IMR-90 (cell line): Measurements from ENCODE around the gene CASP3. TPM values are rescaled to one million over a fixed set of nuclear protein-coding genes. Genes with fewer than 3 reads are reported as not detected.

Source experiments
- ATAC-seq: fragments of 200-7000 bp; cut with Tn5 transposase; 2 replicates; pipeline ENCODE4 v1.9.1; 2020; ENCODE audit warnings: low read depth, mild to moderate bottlenecking, moderate library complexity
- BruUV-seq: library from RNA; stranded (reverse); fragments of 400-500 nt; replicated peaks from 2 replicates; lab custom pipeline; 2021; lab: Mats Ljungman, UMichigan
- CTCF ChIA-PET: fragments of 300-600 bp; formaldehyde crosslinking; extraction: SDS; loops from one replicate; lab custom pipeline; 2021; ENCODE audit warnings: antibody characterized with exemption; lab: Yijun Ruan, JAX
- POLR2A ChIA-PET: fragments of 300-600 bp; sonication (Branson Sonifier 250); formaldehyde crosslinking; loops from one replicate; lab custom pipeline; 2022; ENCODE audit warnings: antibody characterized with exemption; ENCODE audit not compliant: unreplicated experiment; lab: Charles Lee
- DNase-seq: peaks from one replicate; pipeline ENCODE4 v3.0.0; 2013
- H2AFZ ChIP-seq: replicated peaks from 2 replicates; pipeline ENCODE3; 2013; ENCODE audit warnings: low read length, mild to moderate bottlenecking; ENCODE audit not compliant: poor library complexity
- H2AK5ac ChIP-seq: 2 replicates; pipeline ENCODE4 v1.6.1; 2013; ENCODE audit warnings: low read depth, low read length, inconsistent platforms
- H2AK9ac ChIP-seq: replicated peaks from 2 replicates; pipeline ENCODE3; 2013; ENCODE audit warnings: mild to moderate bottlenecking, low read depth, low read length, moderate library complexity; ENCODE audit not compliant: poor library complexity
- H2BK120ac ChIP-seq: 2 replicates; pipeline ENCODE4 v1.6.1; 2013; ENCODE audit warnings: low read depth, low read length, inconsistent platforms
- H2BK15ac ChIP-seq: 3 replicates; pipeline ENCODE4 v1.6.1; 2013; ENCODE audit warnings: low read depth, low read length, inconsistent platforms
- H2BK20ac ChIP-seq: 2 replicates; pipeline ENCODE4 v1.6.1; 2013; ENCODE audit warnings: low read depth, mild to moderate bottlenecking, inconsistent platforms, low read length, moderate library complexity
- H2BK5ac ChIP-seq: 2 replicates; pipeline ENCODE4 v1.6.1; 2013; ENCODE audit warnings: mild to moderate bottlenecking, low read depth, low read length, inconsistent platforms; ENCODE audit not compliant: poor library complexity, severe bottlenecking
- H3K14ac ChIP-seq: replicated peaks from 2 replicates; pipeline ENCODE4 v1.6.1; 2013; ENCODE audit warnings: low read depth, low read length, inconsistent platforms
- H3K18ac ChIP-seq: 2 replicates; pipeline ENCODE4 v1.6.1; 2013; ENCODE audit warnings: low read depth, low read length, control low read depth
- H3K23ac ChIP-seq: 2 replicates; pipeline ENCODE4 v1.6.1; 2013; ENCODE audit warnings: low read depth, low read length, inconsistent platforms
- H3K27ac ChIP-seq: 2 replicates; pipeline ENCODE4 v1.5.1; 2013; ENCODE audit warnings: mild to moderate bottlenecking, control low read depth, low read length; ENCODE audit not compliant: insufficient read depth
- H3K27me3 ChIP-seq: 2 replicates; pipeline ENCODE4 v1.6.1; 2013; ENCODE audit warnings: low read length; ENCODE audit not compliant: control insufficient read depth, insufficient read depth
- H3K36me3 ChIP-seq: 2 replicates; pipeline ENCODE4 v1.6.1; 2013; ENCODE audit warnings: low read length, mixed read lengths; ENCODE audit not compliant: control insufficient read depth, insufficient read depth
- H3K4ac ChIP-seq: 2 replicates; pipeline ENCODE4 v1.6.1; 2013; ENCODE audit warnings: low read depth, low read length, inconsistent platforms
- H3K4me1 ChIP-seq: 2 replicates; pipeline ENCODE4 v1.6.1; 2013; ENCODE audit warnings: low read length, mixed read lengths; ENCODE audit not compliant: control insufficient read depth, insufficient read depth
- H3K4me2 ChIP-seq: 2 replicates; pipeline ENCODE4 v1.6.1; 2013; ENCODE audit warnings: low read depth, mild to moderate bottlenecking, control low read depth, low read length, moderate library complexity
- H3K4me3 ChIP-seq: 2 replicates; pipeline ENCODE4 v1.5.1; 2013; ENCODE audit warnings: low read depth, mild to moderate bottlenecking, control low read depth, low read length, moderate library complexity; ENCODE audit not compliant: insufficient read depth
- H3K56ac ChIP-seq: 2 replicates; pipeline ENCODE4 v1.6.1; 2013; ENCODE audit warnings: low read length, inconsistent platforms; ENCODE audit not compliant: insufficient read depth; ENCODE audit errors: extremely low read depth
- H3K79me1 ChIP-seq, 2 experiments: 2 replicates each; pipeline ENCODE4 v1.6.1; 2013; ENCODE audit warnings: low read length in 2 of 2, inconsistent platforms in 1 of 2, low read depth in 1 of 2
- H3K9ac ChIP-seq: 2 replicates; pipeline ENCODE4 v1.6.1; 2013; ENCODE audit warnings: low read depth, low read length, control low read depth
- H3K9me1 ChIP-seq: 2 replicates; pipeline ENCODE4 v1.6.1; 2013; ENCODE audit warnings: low read length, inconsistent platforms; ENCODE audit not compliant: insufficient read depth
- H3K9me3 ChIP-seq: 2 replicates; pipeline ENCODE4 v1.6.1; 2013; ENCODE audit warnings: low read length; ENCODE audit not compliant: control insufficient read depth, insufficient read depth
- H4K20me1 ChIP-seq: 2 replicates; pipeline ENCODE4 v1.6.1; 2013; ENCODE audit warnings: low read length, inconsistent platforms; ENCODE audit not compliant: insufficient read depth
- H4K5ac ChIP-seq: 2 replicates; pipeline ENCODE4 v1.6.1; 2013; ENCODE audit warnings: mild to moderate bottlenecking, low read depth, low read length, control low read depth
- H4K8ac ChIP-seq, 2 experiments: 2 replicates each; pipeline ENCODE4 v1.6.1; 2013; ENCODE audit warnings: low read depth in 2 of 2, low read length in 2 of 2, control low read depth in 1 of 2, inconsistent platforms in 1 of 2
- H4K91ac ChIP-seq: 2 replicates; pipeline ENCODE4 v1.6.1; 2013; ENCODE audit warnings: low read depth, low read length, inconsistent platforms; ENCODE audit not compliant: insufficient read depth
- BHLHE40 ChIP-seq: fragments of 150-350 bp; IDR thresholded peaks from 2 replicates; pipeline ENCODE4 v1.6.1; 2016; ENCODE audit warnings: mild to moderate bottlenecking, low read depth, low read length
- CEBPB ChIP-seq: IDR thresholded peaks from 2 replicates; pipeline ENCODE4 v1.6.1; 2012; ENCODE audit warnings: low read depth, low read length, improper control_type of control experiment
- CHD1 ChIP-seq: IDR thresholded peaks from 2 replicates; pipeline ENCODE4 v1.6.1; 2012; ENCODE audit warnings: low read depth, low read length, improper control_type of control experiment
- CTCF ChIP-seq: conservative IDR thresholded peaks from 2 replicates; pipeline ENCODE4 v1.5.1; 2012; ENCODE audit warnings: mild to moderate bottlenecking, low read depth, low read length, improper control_type of control experiment
- FOS ChIP-seq: fragments of 150-350 bp; IDR thresholded peaks from 2 replicates; pipeline ENCODE4 v1.6.1; 2016; ENCODE audit warnings: low read depth, low read length
- MAFK ChIP-seq: IDR thresholded peaks from 2 replicates; pipeline ENCODE4 v1.6.1; 2012; ENCODE audit warnings: low read depth, low read length, improper control_type of control experiment
- MAZ ChIP-seq: IDR thresholded peaks from 2 replicates; pipeline ENCODE4 v1.6.1; 2012; ENCODE audit warnings: low read depth, mild to moderate bottlenecking, low read length, improper control_type of control experiment, moderate library complexity, borderline replicate concordance
- MXI1 ChIP-seq: IDR thresholded peaks from 2 replicates; pipeline ENCODE4 v1.6.1; 2012; ENCODE audit warnings: low read depth, mild to moderate bottlenecking, low read length, moderate library complexity, borderline replicate concordance
- NFE2L2 ChIP-seq: fragments of 150-350 bp; IDR thresholded peaks from 2 replicates; pipeline ENCODE4 v1.6.1; 2016; ENCODE audit warnings: low read depth, mild to moderate bottlenecking, low read length
- POLR2A ChIP-seq: IDR thresholded peaks from 2 replicates; pipeline ENCODE4 v1.6.1; 2012; ENCODE audit warnings: mild to moderate bottlenecking, low read depth, low read length
- RAD21 ChIP-seq: IDR thresholded peaks from 2 replicates; pipeline ENCODE4 v1.6.1; 2012; ENCODE audit warnings: low read length, improper control_type of control experiment
- RCOR1 ChIP-seq: IDR thresholded peaks from 2 replicates; pipeline ENCODE4 v1.6.1; 2012; ENCODE audit warnings: mild to moderate bottlenecking, low read length, improper control_type of control experiment; ENCODE audit not compliant: insufficient replicate concordance
- RFX5 ChIP-seq: IDR thresholded peaks from 2 replicates; pipeline ENCODE4 v1.8.0; 2012; ENCODE audit warnings: low read depth, mild to moderate bottlenecking, low read length, moderate library complexity
- USF2 ChIP-seq: fragments of 150-350 bp; IDR thresholded peaks from 2 replicates; pipeline ENCODE4 v1.6.1; 2017; ENCODE audit warnings: mild to moderate bottlenecking, antibody characterized with exemption, low read length, low read depth
- WGBS, 2 experiments: methylation state at CpG; one replicate each; pipeline versions ENCODE4 v1.1.5 to v1.1.7; 2013; ENCODE audit warnings: missing lambda C conversion rate in 2 of 2; ENCODE audit not compliant: insufficient read length in 1 of 2; ENCODE audit errors: extremely low coverage in 2 of 2; 5-methylcytosine and 5-hydroxymethylcytosine counted together
- dilution Hi-C: fragments of 300-500 bp; cut with HindIII; formaldehyde crosslinking; loops from one replicate; pipeline ENCODE4 v1.14.3; 2018; ENCODE audit warnings: low sequenced_read_pairs; ENCODE audit not compliant: unreplicated experiment
- in situ Hi-C: fragments of 300-500 bp; cut with MboI; formaldehyde crosslinking; loops from 3 replicates; pipeline ENCODE4 v1.14.3; 2019; ENCODE audit warnings: low sequenced_read_pairs, inconsistent platforms, mixed read lengths
- intact Hi-C: fragments of 100-400 bp; cut with micrococcal nuclease; formaldehyde crosslinking; loops from 2 replicates; pipeline ENCODE4 v1.10.0; 2022
- polyA plus RNA-seq, 3 experiments: library from polyadenylated mRNA; depleted of rRNA; stranded (reverse); fragments of >200 nt; gene quantifications; 2 replicates each; pipeline ENCODE4 v1.2.3, GENCODE V29; 2012; ENCODE audit warnings: low replicate concordance in 1 of 3
- total RNA-seq: library from RNA; depleted of rRNA; stranded (reverse); fragments of >200 nt; gene quantifications from 2 replicates; pipeline ENCODE4 v1.2.3, GENCODE V29; 2012

Gene CASP3
- total and polyA plus RNA-seq, 2 of the 4 experiments (the other 2 are of a cell fraction): 26.7 to 27.4 TPM

- no peak overlapping the region for H3K14ac ChIP-seq
- H3K9ac ChIP-seq: no peak overlapping the region
- DNase-seq: peak; percentile 17
- H2BK5ac ChIP-seq: no peak overlapping the region
- H4K91ac ChIP-seq: no peak overlapping the region
- peaks cover 6% of the 10 kb centered on the region for H3K9me1 ChIP-seq
- no peak overlapping the region for H2BK20ac ChIP-seq
- in situ Hi-C loops: no loop called here
- ChIA-PET CTCF (no interaction called here), POLR2A (no interaction called here)
- no peak overlapping the region for H3K56ac ChIP-seq
- no peak overlapping the region for H4K8ac ChIP-seq
- no peak overlapping the region for H2AFZ ChIP-seq
- no peak overlapping the region for H3K4ac ChIP-seq
- ATAC-seq: no peak
- no TSS peak for BruUV-seq
- H3K27me3 ChIP-seq: no peaks in the 10 kb centered on the region
- 0 out of 4 replicates have a peak, but pooled peaks cover 0 to 4% of the 10 kb centered on the region in 2 experiments for H3K79me1 ChIP-seq
- TF ChIP-seq RCOR1 (no peak), MAZ (no peak), USF2 (no peak), CTCF (no peak), RAD21 (no peak), BHLHE40 (no peak), FOS (no peak), MAFK (no peak), CHD1 (no peak), MXI1 (no peak), CEBPB (no peak), POLR2A (no peak), NFE2L2 (no peak), RFX5 (no peak)
- intact Hi-C loops: no loop called here
- H3K9me3 ChIP-seq: no peaks in the 10 kb centered on the region
- peaks cover 4% of the 10 kb centered on the region; the same call in 1 of the 2 replicates for H3K4me1 ChIP-seq
- H3K4me2 ChIP-seq: no peak overlapping the region
- no peak overlapping the region for H2AK9ac ChIP-seq
- no peak overlapping the region for H3K4me3 ChIP-seq
- 86% methylated on average over 1 of the region's 5 CpGs; no CpG with 5 or more reads in 1 of the 2 experiments for WGBS, 2 experiments
- H3K36me3 ChIP-seq: peaks cover 3% of the 10 kb centered on the region
- no peak overlapping the region for H2BK15ac ChIP-seq
- dilution Hi-C loops: no loop called here
- H2BK120ac ChIP-seq: no peak overlapping the region
- H3K18ac ChIP-seq: no peak overlapping the region
- no peak overlapping the region for H3K27ac ChIP-seq
- H2AK5ac ChIP-seq: no peak overlapping the region
- no peaks in the 10 kb centered on the region for H4K20me1 ChIP-seq
- no peak overlapping the region for H4K5ac ChIP-seq
- H3K23ac ChIP-seq: no peak overlapping the region
Measured at GRCh38 chr4:184684491-184685189, 35.4 kb upstream of the CASP3 start.
